GM21390 (cell line): ENCODE measurements around the gene TIAM2.
"Not testable (repeated sequence)": the region's sequence is repeated elsewhere in the genome, so short reads cannot be mapped to it uniquely, and the experiment has no call there.

ENCODE experiments used
- ATAC-seq: cut with Tn5 transposase; IDR thresholded peaks from one replicate; pipeline ENCODE4 v1.9.1; 2021; ENCODE audit not compliant: unreplicated experiment

The TIAM2 gene

GRCh38 chr6:155253337-155253736 is 258.2 kb downstream of the TIAM2 start:
- no peak for ATAC-seq

GRCh38 chr6:155254139-155254538 is 259.0 kb downstream of the TIAM2 start:
- ATAC-seq, result no peak

GRCh38 chr6:155256122-155256795 is 261.1 kb downstream of the TIAM2 start:
- ATAC-seq, result no peak

GRCh38 chr6:155257796-155258195 is 262.7 kb downstream of the TIAM2 start:
- no peak for ATAC-seq

- no peak for ATAC-seq
Measured at GRCh38 chr6:155259204-155259603, 264.1 kb downstream of the TIAM2 start.

- ATAC-seq, result no peak
Measured at GRCh38 chr6:155259897-155260296, 264.8 kb downstream of the TIAM2 start.

GRCh38 chr6:155260686-155261085 is 265.6 kb downstream of the TIAM2 start:
- peak; percentile 71 for ATAC-seq

GRCh38 chr6:155261111-155261900 is 266.2 kb downstream of the TIAM2 start:
- ATAC-seq, result peak; percentile 44

- ATAC-seq, result no peak
Measured at GRCh38 chr6:155262655-155263054, 267.5 kb downstream of the TIAM2 start.

- no peak for ATAC-seq
Measured at GRCh38 chr6:155263373-155264063, 268.4 kb downstream of the TIAM2 start, which contains the start of gene CLDN20. Gene CLDN20 (plus strand): TSS chr6:155264013. CDS start chr6:155275720, 11,707 bp downstream.

GRCh38 chr6:155264693-155265320 is 269.7 kb downstream of the TIAM2 start:
- ATAC-seq, result no peak

GRCh38 chr6:155265843-155266535 is 270.9 kb downstream of the TIAM2 start:
- ATAC-seq, result no peak

GRCh38 chr6:155267411-155267810 is 272.3 kb downstream of the TIAM2 start:
- no peak for ATAC-seq

GRCh38 chr6:155268088-155268867 is 273.2 kb downstream of the TIAM2 start:
- ATAC-seq, result not testable (repeated sequence)

- ATAC-seq, result no peak
Measured at GRCh38 chr6:155269765-155270164, 274.6 kb downstream of the TIAM2 start.

- no peak for ATAC-seq
Measured at GRCh38 chr6:155270561-155271091, 275.5 kb downstream of the TIAM2 start.

GRCh38 chr6:155271145-155271544 is 276.0 kb downstream of the TIAM2 start:
- no peak for ATAC-seq

- ATAC-seq, result no peak
Measured at GRCh38 chr6:155272353-155273232, 277.5 kb downstream of the TIAM2 start.

- ATAC-seq, result no peak
Measured at GRCh38 chr6:155273431-155273830, 278.3 kb downstream of the TIAM2 start.
